GM15510 (cell line): ENCODE results near the gene SLC27A3.

Experiments
- POLR2A ChIP-seq: IDR thresholded peaks from 3 replicates; pipeline ENCODE4 v1.6.1; 2011; ENCODE audit warnings: borderline replicate concordance; ENCODE audit not compliant: insufficient read length; ENCODE audit errors: extremely low read depth

Gene SLC27A3

GRCh38 chr1:153790313-153790965 is 15.2 kb downstream of the SLC27A3 start:
- TF ChIP-seq POLR2A: no peak

GRCh38 chr1:153790966-153791647 is 15.9 kb downstream of the SLC27A3 start:
- no peak for TF ChIP-seq POLR2A

- TF ChIP-seq POLR2A: no peak
These were observed 16.5 kb downstream of the SLC27A3 start for GRCh38 chr1:153791648-153792253.

- no peak for TF ChIP-seq POLR2A
These were observed 17.4 kb downstream of the SLC27A3 start for GRCh38 chr1:153792631-153793041.

- no peak for TF ChIP-seq POLR2A
These were observed 18.2 kb downstream of the SLC27A3 start for GRCh38 chr1:153793261-153793972.

- TF ChIP-seq POLR2A: no peak
These were observed 18.9 kb downstream of the SLC27A3 start for GRCh38 chr1:153793973-153794615.

GRCh38 chr1:153794624-153795329 is 19.6 kb downstream of the SLC27A3 start:
- TF ChIP-seq POLR2A: no peak

GRCh38 chr1:153795330-153795837 is 20.2 kb downstream of the SLC27A3 start:
- TF ChIP-seq POLR2A: no peak

- no peak for TF ChIP-seq POLR2A
These were observed 21.0 kb downstream of the SLC27A3 start for GRCh38 chr1:153795934-153796785.

GRCh38 chr1:153796786-153797659 is 21.8 kb downstream of the SLC27A3 start:
- no peak for TF ChIP-seq POLR2A

GRCh38 chr1:153798468-153798780 is 23.2 kb downstream of the SLC27A3 start:
- TF ChIP-seq POLR2A: no peak

GRCh38 chr1:153799016-153799415 is 23.8 kb downstream of the SLC27A3 start:
- TF ChIP-seq POLR2A: no peak

- TF ChIP-seq POLR2A: no peak
These were observed 24.6 kb downstream of the SLC27A3 start for GRCh38 chr1:153799566-153800465.
